A204.1 (cell line): ENCODE data around the gene TOMM6.

Source experiments
- FAIRE-seq: peaks from 2 replicates; lab custom pipeline; 2012; peaks lifted over from hg19 to GRCh38; lab: Jason Lieb, UNC

Gene TOMM6

DNA sequence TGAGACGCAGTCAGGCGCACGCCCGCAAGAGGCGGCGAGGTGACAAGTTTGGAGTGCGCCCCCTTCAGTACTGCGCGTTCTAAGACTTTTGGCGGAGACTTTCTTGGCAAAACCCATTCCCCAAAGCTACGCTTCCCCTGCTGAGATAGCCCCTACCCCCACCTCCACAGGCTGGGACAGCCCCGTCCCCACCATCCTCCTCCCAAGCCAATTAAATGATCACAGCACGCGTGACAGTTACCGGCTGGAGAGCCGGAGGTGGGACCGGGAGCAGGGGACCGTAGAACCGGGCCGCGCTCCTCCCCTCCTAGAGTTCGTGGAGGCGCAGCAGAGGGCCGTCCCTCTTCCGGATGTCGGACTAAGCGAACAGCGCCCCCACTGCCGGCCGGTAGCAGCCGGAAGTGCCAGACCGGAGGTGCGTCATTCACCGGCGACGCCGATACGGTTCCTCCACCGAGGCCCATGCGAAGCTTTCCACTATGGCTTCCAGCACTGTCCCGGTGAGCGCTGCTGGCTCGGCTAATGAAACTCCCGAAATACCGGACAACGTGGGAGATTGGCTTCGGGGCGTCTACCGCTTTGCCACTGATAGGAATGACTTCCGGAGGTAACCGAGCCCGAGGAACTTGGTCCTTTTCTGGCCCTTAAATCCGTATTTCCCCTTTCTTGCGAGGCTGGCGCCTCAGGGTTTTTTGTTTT lies at the start of gene TOMM6:
TSS of gene TOMM6 (plus strand) at position 476 of the 699 bp plus-strand sequence. CDS start at position 480, 4 bp downstream.
- peak; percentile 23 for FAIRE-seq

DNA sequence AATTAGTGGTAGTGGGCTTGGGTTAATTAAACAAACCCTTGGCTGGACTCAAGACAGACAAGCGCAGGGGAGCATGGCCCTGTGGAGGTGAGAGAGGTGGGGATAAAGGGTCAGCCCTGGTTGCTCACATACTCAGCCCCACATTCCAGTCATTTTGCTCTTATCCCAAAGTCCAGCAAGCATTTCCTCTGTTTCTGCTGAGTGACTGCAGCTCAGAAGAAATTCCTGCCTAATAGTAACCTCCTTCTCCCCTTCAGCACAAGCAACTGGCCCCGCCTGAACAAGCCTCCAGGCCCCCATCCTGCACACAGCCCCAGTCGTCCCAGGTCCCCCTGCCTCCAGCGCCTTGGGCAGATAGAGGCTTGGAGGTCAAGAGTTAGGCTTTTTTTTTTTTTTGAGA lies 48.5 kb upstream of the TOMM6 start:
- FAIRE-seq = no peak

DNA sequence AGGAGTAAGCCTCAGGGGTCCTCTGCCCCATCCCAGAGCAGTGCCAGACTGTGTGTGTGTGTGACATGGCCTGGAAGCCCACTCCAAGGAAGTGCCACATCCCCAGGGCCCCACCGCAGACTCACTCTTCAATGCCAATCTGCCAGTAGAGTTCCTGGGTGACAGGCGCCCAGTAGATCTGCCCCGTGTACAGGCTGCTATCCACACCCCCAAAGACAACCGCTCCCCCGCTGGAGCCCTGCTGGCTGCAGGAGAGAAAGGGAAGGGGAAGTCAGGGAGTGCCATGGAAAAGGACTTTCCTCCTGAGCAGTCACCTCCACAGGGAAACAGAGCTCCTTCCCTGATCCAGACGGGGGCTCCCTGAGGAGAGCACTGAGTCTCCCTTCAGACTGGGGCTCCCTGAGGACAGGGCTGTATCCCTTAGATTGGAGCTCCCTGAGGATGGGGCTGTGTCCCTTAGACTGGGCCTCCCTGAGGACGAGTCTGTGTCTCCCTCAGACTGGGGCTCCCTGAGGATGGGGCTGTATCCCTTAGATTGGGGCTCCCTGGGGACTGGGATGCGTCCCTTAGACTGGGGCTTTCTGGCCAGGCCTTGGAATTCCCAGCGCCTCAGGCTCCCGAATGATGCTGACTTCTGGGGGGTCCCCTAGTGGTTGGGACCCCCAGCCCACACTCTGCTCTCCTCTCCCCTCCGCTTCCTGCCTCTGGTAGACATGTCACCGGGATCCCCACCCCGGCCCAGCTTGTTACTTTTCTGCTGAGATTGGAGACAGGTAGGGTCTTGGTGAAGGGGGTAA lies 46.9 kb upstream of the TOMM6 start:
- no peak for FAIRE-seq

DNA sequence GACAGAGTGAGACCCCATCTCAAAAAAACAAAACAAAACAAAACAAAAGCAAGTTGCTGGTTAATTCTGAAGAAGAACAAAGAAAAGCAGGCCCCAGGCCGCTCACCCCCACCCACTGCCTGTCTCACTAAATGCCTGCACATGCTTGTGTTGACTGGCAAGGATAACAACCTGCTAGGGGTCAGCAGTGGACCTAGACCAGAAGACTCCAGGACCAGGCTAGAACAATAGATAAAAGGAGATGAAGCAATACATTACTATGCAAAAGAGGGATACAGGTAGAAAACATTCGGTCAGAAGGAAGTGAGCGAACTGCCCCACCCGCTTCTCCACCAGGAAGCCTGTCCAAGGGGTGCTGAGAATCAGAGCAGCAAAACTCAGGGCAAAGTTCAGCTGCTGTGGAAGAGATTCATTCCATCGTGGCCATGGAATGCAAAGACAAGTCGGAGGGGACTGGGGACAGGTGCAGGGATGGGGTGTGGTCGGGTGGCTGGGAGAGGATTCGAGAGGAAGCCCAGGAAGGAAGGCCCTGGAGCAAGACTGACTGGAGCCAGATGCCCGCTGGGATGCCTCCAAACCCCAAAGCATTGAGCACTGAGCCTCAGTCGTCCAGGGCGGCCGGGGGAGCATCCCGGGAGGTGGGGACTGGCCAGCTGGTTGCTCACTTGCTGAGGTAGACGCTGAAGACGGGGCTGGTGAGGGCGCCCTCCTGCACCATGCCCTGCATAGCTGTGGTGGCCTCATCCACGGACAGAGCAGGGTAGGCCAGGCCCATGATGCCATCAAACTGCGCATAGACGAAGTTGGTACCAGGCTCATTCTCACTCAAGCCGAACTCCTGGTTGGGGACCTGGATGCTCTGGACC lies 45.6 kb upstream of the TOMM6 start:
- no peak for FAIRE-seq

DNA sequence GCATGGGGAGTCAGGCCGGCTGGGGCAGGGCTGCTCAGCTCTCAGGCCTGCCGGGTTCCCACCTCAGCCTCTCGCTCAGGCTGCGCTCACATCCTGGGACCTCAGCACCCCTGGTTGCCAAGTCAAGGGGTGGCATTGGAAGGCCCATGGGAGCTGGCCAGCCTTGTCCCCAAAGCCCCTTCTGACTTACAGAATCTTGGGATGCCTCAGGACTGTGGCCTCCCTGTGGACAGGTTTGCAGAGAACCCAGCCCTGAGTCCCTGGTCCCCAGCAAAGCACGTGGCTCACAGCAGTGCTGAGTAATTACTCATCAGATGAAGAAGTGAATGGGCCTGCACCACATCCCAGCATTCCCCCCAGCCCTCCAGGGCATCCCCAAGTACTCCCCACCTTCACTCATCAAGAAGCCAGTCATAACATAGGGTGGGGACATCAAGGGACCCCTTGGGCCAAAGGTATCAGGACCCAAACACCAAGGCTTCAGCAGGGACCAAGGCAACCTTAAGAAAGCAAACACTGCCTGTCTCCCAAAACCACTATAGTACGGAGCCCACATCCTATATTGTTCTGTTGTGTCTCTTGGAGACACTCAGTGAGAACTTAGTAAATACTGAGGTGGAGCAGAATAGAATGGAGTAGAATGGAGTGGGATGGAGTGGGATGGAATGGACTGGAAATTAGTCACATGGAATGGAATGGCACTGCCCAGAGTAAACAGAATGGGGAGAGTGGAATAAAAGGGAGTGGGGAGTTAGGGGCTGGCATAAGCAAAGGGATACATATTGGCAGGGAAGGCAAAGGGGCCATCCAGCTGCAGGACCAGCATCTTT lies 43.9 kb upstream of the TOMM6 start:
- no peak for FAIRE-seq

DNA sequence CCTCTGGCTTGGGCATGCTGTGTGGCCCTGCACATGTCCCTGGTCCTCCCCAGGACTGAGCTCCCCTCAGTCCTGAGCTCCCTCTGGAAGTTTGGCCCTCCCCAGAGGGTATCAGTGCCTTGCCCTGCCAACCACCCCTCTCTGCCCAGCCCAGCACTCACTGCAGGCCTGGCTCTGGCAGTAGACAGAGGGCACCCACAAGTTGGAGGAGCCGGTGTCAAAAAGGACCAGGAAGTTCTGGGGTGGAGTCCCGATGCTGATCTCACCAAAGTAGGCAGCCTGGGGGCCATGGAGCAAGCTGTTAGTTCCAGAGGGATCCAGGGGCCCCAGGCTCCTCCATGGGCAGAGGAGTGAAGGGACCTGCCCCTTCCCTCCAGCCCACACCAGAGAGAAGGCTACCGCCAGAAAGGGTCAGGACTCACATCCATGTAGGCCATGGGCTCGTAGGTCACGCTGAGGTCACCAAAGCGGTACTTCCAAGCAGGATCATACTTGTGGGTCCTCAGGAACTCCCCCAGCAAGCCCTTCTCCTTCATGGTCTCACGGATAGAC lies 43.2 kb upstream of the TOMM6 start:
- FAIRE-seq = no peak

DNA sequence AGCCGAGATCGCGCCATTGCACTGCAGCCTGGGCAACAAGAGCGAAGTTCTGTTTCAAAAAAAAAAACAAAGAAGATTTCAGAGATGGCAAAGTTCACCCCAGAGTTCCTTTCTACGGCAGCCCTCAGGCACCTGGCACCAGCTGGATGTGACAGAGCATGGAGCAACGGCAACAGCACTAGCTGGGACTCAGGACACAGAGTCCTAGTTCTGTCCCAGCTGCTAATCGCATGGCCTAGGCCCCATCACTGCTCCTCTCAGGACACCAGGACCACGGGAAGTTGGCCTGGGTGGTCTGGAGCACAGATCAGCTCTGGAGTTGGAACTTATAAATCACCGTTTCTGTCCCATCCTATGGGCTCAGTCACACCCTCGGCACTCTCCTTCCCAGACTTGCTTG lies 41.4 kb upstream of the TOMM6 start:
- FAIRE-seq = no peak

DNA sequence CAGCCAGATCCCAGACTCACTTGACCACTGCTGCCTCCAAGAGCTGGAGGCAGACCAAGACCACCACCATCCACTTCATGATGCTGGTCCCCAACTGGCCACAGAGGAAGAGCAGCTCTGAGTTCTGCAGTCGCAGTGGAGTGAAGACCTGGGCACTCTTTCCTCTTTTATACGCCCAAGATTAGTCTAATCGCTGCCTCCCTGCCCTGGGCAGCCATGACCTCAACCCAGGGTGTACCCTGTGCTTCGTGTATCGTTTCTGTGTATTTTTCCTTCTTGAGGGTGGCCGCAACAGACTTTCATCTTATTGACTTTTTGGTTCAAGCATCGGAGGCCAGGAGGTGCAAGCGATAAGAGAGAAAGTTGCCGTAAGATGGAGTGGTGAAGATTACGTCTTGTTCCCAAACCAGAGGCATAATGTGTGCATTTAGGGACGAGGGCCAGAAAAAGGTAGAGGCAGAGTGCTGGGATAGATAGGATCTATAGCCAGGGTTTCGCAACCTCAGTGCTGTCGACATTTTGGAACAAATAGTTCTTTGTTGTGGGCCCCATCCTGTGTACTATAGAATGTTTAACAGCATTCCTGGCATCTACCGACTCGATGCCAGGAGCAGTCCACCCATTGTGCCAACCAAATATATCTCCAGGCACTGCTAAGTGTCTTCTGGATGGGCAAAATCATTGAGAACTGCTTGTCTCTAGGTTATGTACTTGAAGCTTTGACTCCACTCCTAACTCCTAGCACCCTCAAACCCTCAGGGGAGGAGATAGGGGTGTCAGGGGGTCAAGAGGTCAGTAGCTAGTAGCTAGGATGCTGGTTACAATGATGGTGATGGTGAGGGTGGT lies 40.0 kb upstream of the TOMM6 start, which contains the start of gene PGC:
TSS of gene PGC (minus strand) at position 142 of the 846 bp plus-strand sequence. CDS start at position 79, 63 bp downstream.
- FAIRE-seq = no peak

DNA sequence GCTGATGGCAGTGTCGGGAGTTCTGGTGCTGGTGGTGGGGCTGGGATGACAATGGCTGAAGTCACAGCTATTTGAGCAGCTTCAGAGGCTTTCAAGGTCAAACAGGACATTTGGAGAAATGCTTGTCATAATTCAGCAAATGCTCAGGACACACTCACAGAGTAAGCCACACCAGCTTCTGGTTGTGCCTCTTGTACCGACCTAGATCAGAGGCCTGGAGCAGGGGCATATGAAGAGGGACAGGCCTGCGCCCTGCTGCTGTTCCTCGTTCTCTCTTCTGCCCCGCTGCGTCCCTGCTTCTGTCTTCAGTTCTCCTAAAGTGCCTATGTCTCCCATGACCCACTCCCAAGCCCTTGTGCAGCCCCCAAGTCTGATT lies 39.4 kb upstream of the TOMM6 start:
- no peak for FAIRE-seq

DNA sequence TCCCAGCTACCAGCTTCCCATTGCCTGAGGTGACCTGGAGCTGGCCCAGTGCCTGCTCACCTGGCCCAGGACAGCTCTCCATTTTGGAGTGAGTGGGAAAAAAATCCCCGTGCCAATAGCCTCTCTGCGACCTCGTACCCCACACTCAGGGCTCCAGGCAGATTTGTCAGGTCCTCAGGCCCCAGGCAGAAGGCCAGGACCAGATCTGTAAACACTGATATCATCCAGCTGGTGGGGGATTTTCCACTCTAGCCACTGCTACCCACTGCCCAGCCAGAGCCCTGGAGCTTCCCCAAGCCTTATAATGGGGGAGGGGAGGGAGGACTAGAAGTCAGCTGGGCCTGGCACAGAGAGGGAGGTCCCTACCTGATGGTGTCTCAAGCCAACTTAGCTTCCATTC lies 39.0 kb upstream of the TOMM6 start:
- no peak for FAIRE-seq

DNA sequence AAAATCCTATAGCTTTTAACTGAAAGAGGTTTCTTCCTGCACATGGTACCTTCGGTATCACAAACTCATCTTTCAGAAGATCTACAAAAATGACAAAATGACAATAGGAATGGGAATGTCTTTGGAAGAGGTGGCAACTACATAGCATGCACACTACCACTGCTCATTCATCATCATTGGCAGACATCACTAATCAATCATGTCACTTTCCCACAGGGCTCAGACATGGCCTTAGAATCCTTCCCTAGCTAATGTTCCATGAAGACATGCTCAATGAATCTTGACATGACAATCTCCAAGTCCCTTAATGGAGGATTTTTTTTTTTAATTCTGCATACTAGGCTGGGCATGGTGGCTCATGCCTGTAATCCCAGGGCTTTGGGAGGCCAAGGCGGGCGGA lies 37.1 kb upstream of the TOMM6 start:
- no peak for FAIRE-seq

DNA sequence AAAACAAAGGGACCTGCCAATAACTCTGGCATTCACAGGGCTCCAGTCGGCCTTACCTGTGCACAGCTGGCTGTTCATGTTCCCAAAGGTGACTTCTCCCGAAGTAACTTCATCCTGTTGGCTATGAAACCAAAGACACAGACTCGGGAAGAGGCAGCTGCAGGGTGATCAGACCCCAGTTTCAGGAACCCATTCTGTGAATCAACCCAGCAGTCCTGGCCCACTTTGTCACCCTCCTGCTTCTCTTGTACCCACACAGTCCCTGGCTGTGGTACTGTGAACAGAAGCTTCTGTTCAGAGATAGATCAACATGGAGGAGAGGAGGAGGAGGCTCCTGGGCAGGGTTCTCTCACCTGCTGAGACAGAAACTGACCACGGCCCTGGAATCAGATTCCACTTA lies 31.6 kb upstream of the TOMM6 start:
- FAIRE-seq = no peak

DNA sequence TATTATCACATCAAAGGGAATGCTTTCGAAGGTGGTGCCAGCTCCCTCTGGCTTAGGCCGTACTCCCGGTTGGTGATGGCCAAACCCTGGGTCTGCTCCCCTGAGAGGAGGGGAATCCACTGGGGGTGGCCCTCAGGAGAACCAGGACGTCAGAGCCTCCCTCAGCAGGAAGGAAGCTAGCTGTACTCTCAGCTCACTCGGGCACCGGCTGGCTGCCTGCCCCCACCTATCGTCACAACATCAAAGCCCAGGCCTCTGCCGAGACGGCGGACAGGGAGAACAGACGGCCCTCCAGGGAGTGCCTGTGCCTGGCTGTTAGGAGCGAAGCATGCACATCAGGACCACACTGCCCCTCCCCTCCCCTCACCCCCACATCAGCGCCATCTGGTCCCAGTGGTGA lies 31.1 kb upstream of the TOMM6 start:
- FAIRE-seq = no peak

DNA sequence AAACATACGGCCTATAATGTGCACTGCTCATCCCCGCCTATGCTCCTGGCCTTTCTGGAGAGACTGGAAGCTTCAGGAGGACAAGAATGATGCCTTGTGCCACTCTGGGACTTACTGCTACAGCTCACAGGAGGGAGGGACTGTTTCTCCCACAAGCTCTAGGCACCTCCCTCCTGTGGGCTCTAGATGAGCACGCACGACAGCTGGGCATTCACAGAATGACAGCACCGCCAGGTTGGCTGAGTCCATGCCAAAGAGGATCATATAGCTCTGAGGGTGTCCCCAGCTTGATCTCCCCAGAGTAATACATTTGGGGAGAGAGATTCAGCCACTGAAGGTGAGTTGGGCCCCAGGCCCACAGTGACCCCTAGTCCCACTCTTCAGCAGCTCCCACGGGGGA lies 30.2 kb upstream of the TOMM6 start:
- no peak for FAIRE-seq

DNA sequence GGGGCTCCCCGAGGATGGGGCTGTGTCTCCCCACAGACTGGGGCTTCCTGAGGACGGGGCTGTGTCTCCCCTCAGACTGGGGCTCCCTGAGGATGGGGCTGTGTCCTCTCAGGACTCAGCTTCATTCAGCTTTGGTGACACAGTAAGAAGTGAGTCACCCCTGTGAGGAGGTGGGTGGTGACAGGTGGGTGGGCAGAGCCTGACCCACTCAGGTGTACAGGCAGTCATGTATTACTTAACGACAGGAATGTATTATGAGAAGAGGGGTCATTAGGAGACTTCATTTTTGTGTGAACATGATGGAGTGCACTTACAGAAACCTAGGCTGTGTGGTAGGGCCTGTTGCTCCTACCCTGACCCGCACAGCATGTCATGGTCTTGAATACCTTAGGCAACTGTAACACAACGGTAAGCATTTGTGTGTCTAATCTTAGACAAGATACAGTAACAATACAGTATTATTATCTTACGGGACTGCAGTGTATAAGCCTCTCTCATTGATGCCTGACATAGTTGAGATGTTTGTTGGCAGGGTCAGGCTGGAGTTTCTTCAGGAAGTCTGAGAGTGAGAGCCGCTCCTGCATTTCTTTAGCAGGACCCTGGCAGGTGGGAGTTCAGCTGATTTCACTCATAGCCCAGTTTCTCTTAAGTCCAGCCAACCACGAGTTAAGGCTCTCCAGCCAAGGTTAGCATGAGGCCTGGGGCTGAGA lies 29.4 kb upstream of the TOMM6 start:
- no peak for FAIRE-seq

DNA sequence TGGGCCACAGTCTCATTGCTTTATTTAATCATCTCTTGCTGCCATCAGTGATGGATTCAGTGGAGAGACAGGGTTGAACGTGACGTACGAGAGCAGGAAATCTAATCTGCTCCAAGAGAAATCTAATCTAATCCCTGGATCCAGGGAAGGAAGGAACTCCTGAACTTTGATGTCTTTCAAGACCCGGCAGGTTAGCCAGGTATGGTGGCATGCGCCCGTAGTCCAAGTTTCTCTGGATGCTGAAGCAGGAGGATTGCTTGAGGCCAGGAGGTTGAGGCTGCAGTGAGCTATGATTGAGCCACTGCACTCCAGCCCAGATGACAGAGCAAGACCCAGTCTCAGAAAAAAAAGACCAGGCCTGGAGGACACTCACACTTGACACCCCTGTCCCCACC lies 28.9 kb upstream of the TOMM6 start:
- FAIRE-seq = no peak

DNA sequence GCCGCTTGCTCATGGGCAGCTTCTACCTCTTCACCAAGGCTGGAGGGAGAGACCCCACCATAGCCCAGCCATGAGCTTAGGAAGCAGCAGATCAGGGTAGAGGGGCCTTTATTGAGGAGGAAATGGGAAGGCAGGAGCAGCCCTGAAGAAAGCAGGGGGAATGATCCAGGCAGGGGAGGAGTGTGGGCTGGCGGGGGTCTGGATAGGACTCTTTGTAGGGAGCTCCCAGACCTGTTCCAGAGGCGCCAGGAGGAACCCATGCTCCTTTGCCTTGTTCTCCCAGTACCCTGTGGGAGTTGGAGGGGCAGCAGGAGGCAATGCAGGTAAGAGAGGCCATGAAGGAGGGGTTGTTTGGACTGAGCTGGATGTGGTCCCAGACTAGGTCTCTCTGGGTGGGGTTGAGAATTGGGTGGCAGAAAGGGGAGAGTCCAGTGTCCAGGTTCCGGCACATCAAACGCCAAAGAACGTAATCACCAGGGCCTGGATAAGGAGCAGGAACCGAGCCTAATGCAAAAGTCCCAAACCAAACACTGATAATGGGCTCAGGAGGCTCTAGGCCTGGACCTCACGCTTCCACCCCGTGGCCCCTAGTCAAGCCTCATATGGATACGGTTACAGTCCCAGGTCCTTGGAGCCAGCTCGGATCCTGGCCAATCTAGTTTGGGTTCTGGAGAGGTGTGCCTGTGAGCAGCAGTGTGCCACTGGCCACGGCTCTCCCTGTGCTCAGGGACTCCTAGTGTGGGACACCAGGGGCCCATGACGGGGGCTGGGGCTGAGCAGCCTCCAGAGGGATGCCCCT lies 28.2 kb upstream of the TOMM6 start:
- FAIRE-seq = no peak

DNA sequence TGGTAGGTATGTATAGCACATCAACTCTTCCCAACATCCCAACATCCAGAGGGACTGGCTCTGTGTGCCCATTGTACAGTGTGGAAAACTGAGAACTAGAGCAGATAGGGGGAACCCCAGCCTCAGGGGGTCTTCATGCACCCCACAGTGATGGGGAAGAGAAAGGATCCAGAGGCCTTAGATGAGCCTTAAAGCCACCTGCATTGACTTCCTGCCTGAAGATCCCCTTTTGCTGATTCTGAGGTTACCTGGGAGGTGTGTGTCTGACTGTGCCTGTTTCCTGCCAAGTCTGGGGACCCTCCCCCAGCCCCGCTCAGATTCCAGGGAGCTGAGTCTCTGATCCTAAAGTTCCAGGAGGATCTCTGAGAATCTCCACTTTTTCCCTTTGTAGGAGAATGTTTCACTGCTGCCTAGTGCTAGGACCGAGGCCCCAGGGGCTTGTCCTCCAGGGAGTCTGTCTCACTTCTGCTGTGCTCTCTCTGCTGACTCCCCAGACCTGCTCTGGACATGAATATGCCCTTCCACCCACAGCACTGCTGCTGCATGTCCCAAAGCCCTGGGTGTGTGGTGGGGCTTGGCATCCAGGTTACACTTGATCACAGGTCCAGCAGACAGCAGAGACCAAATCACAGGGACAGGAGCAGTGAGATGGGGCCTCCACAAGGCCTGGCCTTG lies 27.5 kb upstream of the TOMM6 start:
- no peak for FAIRE-seq

DNA sequence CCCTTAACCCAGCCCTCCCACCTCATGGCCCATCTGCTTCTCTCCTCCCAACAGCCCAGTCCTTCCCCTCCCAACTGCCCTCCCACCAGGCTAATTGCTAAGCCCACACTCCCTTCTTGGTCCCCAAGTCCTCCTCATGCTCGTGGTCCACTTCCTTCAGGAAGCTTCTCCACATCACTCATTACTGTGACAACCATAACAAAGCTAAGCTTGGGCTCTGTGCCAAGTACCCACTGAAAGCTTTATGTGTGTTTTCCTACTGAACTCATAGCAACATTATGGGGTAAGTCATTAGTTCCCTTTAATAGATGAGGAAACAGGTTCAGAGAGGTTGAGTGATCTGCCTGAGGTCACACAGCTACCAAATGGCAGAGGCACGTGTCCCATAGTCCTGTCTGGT lies 24.0 kb upstream of the TOMM6 start:
- no peak for FAIRE-seq
